ENCODE data around the gene HPSE2.

DNA sequence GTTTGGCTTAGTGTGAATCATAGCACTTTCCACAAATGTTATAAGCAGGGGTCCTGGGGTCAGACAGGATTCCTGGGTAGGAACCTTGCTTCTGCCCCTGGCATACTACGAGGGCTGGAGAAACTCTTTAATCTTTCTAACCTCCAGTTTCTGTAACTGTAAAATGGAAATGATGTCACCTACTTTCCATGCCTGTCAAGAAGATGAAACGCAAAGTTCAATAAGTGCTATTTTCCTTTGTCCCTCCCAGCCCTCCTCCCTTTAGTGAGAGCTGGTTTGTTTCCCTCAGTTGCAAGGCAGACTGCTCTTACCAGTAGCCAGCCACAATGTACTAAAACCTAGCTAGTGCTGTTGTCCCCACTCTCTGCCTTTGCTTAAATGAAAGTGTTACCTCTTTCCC lies 671.8 kb downstream of the HPSE2 start:
- TF ChIP-seq POLR2AphosphoS5 (IDR thresholded peaks at IDR 0.05; ENCODE audit: low read depth, low read length) (no peak), TAF1 (IDR thresholded peaks at IDR 0.05; ENCODE audit: borderline replicate concordance, insufficient read depth, low read length) (no peak), FOXP2 (optimal IDR thresholded peaks at IDR 0.05; ENCODE audit: borderline replicate concordance, extremely low read depth, extremely low read length, insufficient read depth) (no peak), SIN3A (IDR thresholded peaks at IDR 0.05; ENCODE audit: borderline replicate concordance, insufficient read depth, low read length) (no peak)
- TF ChIP-seq, protein P1, sequence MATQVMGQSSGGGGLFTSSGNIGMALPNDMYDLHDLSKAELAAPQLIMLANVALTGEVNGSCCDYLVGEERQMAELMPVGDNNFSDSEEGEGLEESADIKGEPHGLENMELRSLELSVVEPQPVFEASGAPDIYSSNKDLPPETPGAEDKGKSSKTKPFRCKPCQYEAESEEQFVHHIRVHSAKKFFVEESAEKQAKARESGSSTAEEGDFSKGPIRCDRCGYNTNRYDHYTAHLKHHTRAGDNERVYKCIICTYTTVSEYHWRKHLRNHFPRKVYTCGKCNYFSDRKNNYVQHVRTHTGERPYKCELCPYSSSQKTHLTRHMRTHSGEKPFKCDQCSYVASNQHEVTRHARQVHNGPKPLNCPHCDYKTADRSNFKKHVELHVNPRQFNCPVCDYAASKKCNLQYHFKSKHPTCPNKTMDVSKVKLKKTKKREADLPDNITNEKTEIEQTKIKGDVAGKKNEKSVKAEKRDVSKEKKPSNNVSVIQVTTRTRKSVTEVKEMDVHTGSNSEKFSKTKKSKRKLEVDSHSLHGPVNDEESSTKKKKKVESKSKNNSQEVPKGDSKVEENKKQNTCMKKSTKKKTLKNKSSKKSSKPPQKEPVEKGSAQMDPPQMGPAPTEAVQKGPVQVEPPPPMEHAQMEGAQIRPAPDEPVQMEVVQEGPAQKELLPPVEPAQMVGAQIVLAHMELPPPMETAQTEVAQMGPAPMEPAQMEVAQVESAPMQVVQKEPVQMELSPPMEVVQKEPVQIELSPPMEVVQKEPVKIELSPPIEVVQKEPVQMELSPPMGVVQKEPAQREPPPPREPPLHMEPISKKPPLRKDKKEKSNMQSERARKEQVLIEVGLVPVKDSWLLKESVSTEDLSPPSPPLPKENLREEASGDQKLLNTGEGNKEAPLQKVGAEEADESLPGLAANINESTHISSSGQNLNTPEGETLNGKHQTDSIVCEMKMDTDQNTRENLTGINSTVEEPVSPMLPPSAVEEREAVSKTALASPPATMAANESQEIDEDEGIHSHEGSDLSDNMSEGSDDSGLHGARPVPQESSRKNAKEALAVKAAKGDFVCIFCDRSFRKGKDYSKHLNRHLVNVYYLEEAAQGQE (IDR thresholded peaks at IDR 0.05; ENCODE audit: insufficient read depth in 1 of 2, low read depth in 2 of 2, low read length in 2 of 2): no peak

Measured in PFSK-1 (cell line).